Kidney epithelial cell (primary cell): ENCODE results near the gene CEP19. TPM values are rescaled to one million over a fixed set of nuclear protein-coding genes. Genes with fewer than 3 reads are reported as not detected.

Experiments used
- DNase-seq: peaks from one replicate; pipeline ENCODE4 v3.0.0-alpha.2; 2010; ENCODE audit warnings: low read depth
- H3K27me3 ChIP-seq: 2 replicates; pipeline ENCODE4 v1.6.0; 2011; ENCODE audit warnings: low read length; ENCODE audit not compliant: control insufficient read depth, insufficient read depth
- H3K36me3 ChIP-seq: 2 replicates; pipeline ENCODE4 v1.5.1; 2011; ENCODE audit warnings: low read length; ENCODE audit not compliant: control insufficient read depth, insufficient read depth
- H3K4me3 ChIP-seq: 2 replicates; pipeline ENCODE4 v1.5.1; 2011; ENCODE audit warnings: low read depth, mild to moderate bottlenecking, control low read depth, low read length
- total RNA-seq: library from RNA; depleted of rRNA; stranded (reverse); fragments of >200 nt; gene quantifications from 2 replicates; pipeline ENCODE4 v1.2.3, GENCODE V29; 2015
- TF ChIP-seq, protein P1 (sequence below): IDR thresholded peaks from 2 replicates; pipeline ENCODE4 v1.5.1; 2011; ENCODE audit warnings: mild to moderate bottlenecking, moderate library complexity, low read length, control low read depth, inconsistent platforms; ENCODE audit not compliant: insufficient read depth, poor library complexity, severe bottlenecking

CEP19 gene, protein sequence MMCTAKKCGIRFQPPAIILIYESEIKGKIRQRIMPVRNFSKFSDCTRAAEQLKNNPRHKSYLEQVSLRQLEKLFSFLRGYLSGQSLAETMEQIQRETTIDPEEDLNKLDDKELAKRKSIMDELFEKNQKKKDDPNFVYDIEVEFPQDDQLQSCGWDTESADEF
- total RNA-seq = 1.0 and 3.1 TPM in 2 replicates

DNA sequence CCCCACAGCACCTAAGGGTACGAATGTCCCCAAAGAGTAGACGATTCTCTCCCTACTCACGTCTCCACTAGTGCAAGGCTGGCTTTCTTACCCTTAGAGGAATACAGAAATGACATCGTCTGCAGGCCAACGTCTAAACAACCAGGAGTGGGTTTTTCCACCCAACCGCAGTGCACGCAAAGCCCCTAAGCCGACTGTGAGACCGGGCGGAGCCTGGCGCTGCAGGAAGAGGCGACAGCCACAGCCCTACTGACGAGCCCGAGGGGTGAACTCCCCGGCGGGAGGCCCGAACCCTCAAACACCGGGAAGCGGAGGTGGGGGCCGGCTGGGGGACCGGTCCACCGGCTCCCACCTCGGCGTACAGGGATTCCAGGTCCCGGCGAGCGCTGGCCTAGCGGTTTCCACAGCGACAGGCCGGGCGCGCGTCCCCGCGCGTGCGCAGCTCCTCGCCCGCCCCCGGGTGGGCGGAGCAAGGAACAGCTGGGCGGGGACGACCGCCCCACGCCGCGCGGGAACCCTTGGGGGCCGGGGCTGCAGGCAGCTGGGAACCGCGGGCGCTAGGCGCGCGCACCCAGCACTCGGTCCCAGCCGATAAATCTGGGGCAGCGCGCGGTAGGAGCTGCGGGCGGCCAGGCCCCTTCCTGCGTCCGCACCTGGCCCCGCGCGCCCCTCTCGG, at the start of gene CEP19, which contains the start of gene PIGX:
Gene CEP19 (minus strand): TSS at position 413 of the 676 bp plus-strand sequence. CDS start 3,593 bp downstream, outside the sequence.
Gene PIGX (plus strand): TSS at position 540 of the 676 bp plus-strand sequence.
- DNase-seq = peak; percentile 37
- TF ChIP-seq, protein P1, sequence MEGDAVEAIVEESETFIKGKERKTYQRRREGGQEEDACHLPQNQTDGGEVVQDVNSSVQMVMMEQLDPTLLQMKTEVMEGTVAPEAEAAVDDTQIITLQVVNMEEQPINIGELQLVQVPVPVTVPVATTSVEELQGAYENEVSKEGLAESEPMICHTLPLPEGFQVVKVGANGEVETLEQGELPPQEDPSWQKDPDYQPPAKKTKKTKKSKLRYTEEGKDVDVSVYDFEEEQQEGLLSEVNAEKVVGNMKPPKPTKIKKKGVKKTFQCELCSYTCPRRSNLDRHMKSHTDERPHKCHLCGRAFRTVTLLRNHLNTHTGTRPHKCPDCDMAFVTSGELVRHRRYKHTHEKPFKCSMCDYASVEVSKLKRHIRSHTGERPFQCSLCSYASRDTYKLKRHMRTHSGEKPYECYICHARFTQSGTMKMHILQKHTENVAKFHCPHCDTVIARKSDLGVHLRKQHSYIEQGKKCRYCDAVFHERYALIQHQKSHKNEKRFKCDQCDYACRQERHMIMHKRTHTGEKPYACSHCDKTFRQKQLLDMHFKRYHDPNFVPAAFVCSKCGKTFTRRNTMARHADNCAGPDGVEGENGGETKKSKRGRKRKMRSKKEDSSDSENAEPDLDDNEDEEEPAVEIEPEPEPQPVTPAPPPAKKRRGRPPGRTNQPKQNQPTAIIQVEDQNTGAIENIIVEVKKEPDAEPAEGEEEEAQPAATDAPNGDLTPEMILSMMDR = no peak
- Histone ChIP-seq H3K36me3 (no peaks in the 10 kb centered on the region), H3K27me3 (no peaks in the 10 kb centered on the region), H3K4me3 (peak within 1 kb of the TSS; percentile 80)

DNA sequence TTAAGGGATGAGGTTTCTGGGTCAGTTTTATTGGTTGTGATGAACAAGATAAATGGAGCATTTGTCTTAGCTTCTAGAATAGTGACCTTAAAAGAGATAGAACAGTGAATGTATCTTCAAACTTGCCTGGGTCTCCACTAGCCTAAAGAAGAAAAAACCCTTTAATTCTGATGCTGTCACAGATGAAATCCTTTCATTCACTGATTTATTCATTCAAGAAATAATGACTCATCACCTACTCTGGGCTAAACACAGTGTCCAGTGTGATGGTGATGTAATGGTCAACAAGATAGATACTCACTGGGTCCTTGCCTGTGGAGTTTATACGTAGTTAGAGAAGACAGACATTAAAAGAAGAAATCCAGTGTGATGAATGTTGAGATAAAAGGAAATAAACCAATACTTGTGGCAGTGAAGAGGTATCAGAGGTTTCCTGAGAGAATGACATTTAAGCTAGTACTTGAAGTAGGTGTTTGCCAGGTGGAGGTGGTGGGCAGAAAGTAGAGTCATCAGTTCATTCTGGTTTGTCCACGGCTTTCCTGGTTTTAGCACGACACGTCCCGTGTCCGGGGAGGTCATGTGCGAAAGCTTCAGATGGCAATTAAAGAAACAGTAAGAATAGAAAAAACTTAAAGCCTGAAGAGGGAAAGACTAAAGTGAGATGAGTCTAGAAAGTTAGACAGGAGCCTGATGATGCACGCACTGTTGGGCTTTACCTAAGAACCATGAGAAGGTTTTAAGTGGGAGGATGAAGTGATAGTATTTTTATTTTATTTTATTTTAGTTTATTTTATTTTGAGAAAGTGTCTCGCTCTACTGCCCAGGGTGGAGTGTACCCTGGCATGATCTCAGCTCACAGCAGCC, 46.1 kb upstream of the CEP19 start:
- no peaks in the 10 kb centered on the region for H3K36me3 ChIP-seq
- H3K4me3 ChIP-seq = no peak overlapping the region
- H3K27me3 ChIP-seq = no peaks in the 10 kb centered on the region
- TF ChIP-seq, protein P1 = no peak
- DNase-seq = no peak

DNA sequence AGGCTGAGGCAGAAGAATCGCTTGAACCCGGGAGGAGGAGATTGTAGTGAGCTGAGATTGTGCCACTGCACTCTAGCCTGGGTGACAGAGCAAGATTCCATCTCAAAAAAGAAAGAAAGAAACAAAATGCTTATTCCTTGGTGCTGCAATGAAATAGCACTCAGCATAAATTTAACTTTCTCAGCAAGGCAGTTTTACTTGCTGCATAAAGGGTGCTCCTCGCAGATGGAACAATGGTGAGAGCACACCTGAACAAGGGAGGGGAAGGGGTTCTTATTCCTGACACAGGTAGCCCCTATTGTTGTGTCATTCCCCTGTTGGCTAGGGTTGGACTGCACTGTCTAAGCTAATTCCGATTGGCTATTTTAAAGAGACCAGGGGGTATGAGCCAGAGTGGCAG, 44.7 kb upstream of the CEP19 start:
- no peaks in the 10 kb centered on the region for H3K36me3 ChIP-seq

DNA sequence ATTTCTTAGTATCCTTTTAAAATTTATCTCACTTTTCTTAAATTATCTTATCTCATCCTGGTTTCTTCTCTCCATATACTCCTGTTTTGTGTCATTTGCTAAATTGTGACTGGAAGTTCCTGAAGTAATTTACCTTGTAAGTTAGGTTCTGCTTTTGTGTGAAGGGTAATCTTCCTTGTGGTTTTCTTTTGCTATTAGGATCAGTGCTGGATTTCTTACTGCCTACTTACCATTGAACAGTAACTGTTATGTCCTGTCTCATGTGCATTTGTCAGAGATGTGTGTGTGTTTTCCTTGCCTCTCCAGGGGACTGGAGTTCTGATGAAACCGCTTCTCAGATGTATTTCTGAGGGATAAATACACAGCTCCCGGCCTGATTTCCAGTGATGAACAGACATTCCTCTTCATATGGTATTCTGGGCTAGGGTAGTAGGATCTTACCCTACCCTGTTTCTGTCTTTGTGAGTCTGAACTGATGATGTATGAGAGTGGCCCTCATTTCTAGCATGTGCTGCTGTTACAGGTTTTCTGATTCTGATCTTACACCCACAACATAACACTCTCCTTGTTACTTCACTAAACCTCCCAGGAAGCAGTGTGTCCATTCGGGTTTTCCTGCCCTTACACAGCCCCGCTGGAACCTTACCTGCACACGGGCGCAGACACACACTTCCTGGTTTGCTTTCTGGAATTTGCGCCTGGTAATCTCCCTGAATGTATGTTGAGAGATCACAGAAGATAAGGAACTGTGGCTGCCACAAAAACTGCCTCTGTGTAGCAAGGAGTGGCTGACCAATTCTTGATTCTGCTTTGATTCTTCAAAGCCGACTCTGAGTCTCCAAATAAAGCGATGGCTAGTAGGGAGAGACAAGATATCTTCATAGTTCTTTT, 42.3 kb upstream of the CEP19 start:
- Histone ChIP-seq H3K36me3 (no peaks in the 10 kb centered on the region), H3K27me3 (no peaks in the 10 kb centered on the region), H3K4me3 (no peak overlapping the region)
- no peak for DNase-seq
- TF ChIP-seq, protein P1 = no peak

More for the DNA sequence above, 44.7 kb upstream of the CEP19 start:
- H3K27me3 ChIP-seq = no peaks in the 10 kb centered on the region
- TF ChIP-seq, protein P1 = no peak
- DNase-seq = no peak
- H3K4me3 ChIP-seq = no peak overlapping the region

DNA sequence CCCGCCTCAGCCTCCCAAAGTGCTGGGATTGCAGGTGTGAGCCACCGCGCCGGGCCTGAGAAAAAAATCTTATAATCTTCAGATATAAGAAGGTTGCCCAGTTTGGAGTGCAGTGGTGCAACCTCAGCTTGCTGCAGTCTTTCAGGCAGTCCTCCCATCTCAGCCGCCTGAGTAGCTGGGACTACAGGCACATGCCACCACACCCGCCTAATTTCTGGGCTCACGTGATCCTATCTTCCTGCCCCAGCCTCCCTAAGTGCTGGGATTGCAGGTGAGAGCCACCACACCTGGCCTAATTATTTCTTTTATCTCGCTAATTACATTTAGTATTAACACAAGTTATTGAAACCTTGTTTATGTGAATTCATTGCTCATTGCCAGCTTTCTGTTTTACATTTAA, 41.2 kb upstream of the CEP19 start:
- Histone ChIP-seq H3K36me3 (no peaks in the 10 kb centered on the region), H3K27me3 (no peaks in the 10 kb centered on the region), H3K4me3 (no peak overlapping the region)
- DNase-seq = no peak
- TF ChIP-seq, protein P1 = no peak
